Measurements from ENCODE around the gene SLC38A8. TPM values are rescaled to one million over a fixed set of nuclear protein-coding genes. Genes with fewer than 3 reads are reported as not detected.

The SLC38A8 gene
- total and polyA plus RNA-seq, 12 donors, result 0.45 to 30.8 (median 3.2) TPM; not detected in 8

DNA sequence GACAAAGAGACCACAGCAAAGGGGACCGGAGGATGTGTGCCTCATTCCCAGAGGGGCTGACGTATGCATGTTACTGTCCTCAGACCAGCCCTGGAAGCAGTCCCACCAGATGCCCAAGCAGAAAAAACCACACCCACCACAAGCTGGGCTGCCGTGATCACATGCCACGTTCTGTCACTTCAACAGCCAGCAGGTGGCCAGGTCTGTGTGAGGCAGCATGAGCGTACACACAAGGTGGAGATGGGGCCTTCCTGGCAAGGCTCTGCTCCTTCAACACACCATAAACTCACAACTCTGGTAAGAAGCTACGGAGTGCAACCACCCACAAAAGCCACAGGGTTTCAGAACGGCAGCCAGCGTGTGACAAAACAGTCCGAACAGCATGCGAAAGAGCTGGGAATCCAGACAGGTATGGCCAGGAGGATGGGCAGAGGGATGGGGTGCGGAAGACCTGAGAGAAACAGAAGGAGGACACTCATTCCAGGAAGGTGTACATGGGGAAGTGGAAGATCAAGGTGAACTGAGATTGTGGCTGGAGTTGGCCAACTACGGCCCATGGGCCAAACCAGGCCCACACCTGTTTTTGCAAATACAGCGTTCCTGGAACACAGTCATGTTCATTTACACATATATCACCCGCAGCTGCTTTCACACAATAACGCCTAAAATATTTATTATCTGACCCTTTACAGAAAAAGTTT, 46.2 kb upstream of the SLC38A8 start:
- Histone ChIP-seq H3K27ac (peak overlapping the region in 6 of 10 donors; percentile 10 to 77 (median 44)), H3K36me3 (peaks cover 0 to 100% (median 76%) of the 10 kb centered on the region in 9 donors), H3K4me1 (peaks cover 0 to 44% (median 22%) of the 10 kb centered on the region in 9 donors), H3K27me3 (no peaks in the 10 kb centered on the region), H3K4me3 (no peak overlapping the region), H3K9me3 (no peaks in the 10 kb centered on the region)
- intact Hi-C loops (cut with DNase I), result loop anchor here in 5 of 10 donors (1.0 to 10.0 kb wide), 5 partner anchors 25 to 396 kb away; partner anchors contain the start of genes TAF1C (in 2 of the 5) and ADAD2 (in 1 of the 5)
- 70 to 80% methylated on average over 15 of the region's 15 CpGs for WGBS, 2 donors
- ATAC-seq (peak in 7 of 8 donors; percentile 37 to 75 (median 58)), DNase-seq (peak; percentile 37 to 47)
- TF ChIP-seq, protein P1, sequence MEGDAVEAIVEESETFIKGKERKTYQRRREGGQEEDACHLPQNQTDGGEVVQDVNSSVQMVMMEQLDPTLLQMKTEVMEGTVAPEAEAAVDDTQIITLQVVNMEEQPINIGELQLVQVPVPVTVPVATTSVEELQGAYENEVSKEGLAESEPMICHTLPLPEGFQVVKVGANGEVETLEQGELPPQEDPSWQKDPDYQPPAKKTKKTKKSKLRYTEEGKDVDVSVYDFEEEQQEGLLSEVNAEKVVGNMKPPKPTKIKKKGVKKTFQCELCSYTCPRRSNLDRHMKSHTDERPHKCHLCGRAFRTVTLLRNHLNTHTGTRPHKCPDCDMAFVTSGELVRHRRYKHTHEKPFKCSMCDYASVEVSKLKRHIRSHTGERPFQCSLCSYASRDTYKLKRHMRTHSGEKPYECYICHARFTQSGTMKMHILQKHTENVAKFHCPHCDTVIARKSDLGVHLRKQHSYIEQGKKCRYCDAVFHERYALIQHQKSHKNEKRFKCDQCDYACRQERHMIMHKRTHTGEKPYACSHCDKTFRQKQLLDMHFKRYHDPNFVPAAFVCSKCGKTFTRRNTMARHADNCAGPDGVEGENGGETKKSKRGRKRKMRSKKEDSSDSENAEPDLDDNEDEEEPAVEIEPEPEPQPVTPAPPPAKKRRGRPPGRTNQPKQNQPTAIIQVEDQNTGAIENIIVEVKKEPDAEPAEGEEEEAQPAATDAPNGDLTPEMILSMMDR (IDR thresholded peaks at IDR 0.05), result peak in 6 of 9 donors; percentile 14 to 38 (median 26)

DNA sequence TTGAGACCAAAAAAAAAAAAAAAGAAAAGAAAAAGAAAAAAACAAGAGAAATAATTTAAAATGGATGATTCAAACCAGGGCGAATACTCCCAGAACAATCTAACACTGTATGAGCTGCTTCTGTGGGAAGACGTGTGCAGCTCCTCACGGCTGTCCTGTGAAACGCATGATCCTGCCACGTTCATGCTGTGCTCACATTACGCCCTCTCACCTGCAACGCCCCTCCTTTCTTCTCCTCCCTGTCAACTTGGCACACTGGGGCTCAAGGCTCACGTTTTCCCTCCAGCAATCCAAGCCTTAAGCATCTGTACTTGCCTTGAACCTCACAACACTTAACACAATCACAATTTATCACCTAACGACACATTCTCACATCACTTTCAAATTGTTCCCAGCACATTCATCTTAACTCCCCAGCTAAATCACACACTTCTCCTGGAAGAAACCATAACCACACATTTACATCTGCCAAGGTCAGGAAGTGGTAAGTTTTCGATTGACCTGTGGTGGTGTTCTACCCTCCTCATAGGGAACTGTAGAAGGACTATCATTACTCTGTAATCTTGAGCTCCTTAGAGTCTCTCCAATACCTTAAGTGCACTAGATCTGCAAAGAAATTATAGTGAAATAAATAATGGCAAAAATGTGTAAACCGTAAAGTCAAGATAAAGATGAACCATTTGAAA, 45.0 kb upstream of the SLC38A8 start:
- Histone ChIP-seq H3K4me3 (no peak overlapping the region), H3K27ac (peak overlapping the region in 7 of 10 donors; percentile 18 to 77 (median 69)), H3K27me3 (no peaks in the 10 kb centered on the region), H3K36me3 (peaks cover 0 to 100% (median 68%) of the 10 kb centered on the region in 9 donors), H3K9me3 (no peaks in the 10 kb centered on the region), H3K4me1 (peaks cover 0 to 44% (median 22%) of the 10 kb centered on the region in 9 donors)
- intact Hi-C loops (cut with DNase I), result loop anchor here in 5 of 10 donors (1.0 to 10.0 kb wide), 5 partner anchors 27 to 397 kb away; partner anchors contain the start of genes TAF1C (in 2 of the 5) and ADAD2 (in 1 of the 5)
- 81 to 85% methylated on average over 11 of the region's 11 CpGs for WGBS, 2 donors
- DNase-seq, result no peak
- TF ChIP-seq, protein P1 (IDR thresholded peaks at IDR 0.05), result no peak
- ATAC-seq, result no peak

DNA sequence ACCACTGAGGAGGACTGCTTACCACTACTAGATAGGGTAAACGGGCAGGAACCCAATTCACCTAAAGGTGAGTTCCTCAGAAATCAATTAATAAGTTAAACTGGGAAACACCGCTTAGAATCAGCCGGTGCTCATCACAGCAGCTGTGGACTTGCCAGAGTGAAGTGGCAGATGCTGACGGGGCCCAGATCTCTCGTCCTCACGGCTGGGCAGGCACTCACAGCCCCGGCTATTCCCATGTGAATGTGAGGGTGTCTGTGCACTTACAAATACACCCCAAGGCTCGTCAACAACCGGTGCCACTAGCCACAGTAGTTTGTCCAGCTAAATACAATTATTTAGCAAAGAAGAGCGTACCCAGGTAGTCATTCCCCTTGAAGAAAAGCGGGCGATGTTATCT, 44.4 kb upstream of the SLC38A8 start:
- ATAC-seq (no peak), DNase-seq (no peak)
- Histone ChIP-seq H3K27ac (peak overlapping the region in 9 of 10 donors; percentile 13 to 77 (median 66)), H3K4me3 (no peak overlapping the region), H3K27me3 (no peaks in the 10 kb centered on the region), H3K9me3 (no peaks in the 10 kb centered on the region), H3K4me1 (peaks cover 0 to 43% (median 19%) of the 10 kb centered on the region in 9 donors), H3K36me3 (peaks cover 0 to 100% (median 64%) of the 10 kb centered on the region in 9 donors)
- TF ChIP-seq, protein P1 (IDR thresholded peaks at IDR 0.05), result no peak
- intact Hi-C loops (cut with DNase I), result loop anchor here in 5 of 10 donors (5.0 to 10.0 kb wide), 4 partner anchors 88 to 398 kb away; partner anchors contain the start of genes TAF1C (in 2 of the 5) and ADAD2 (in 1 of the 5)
- WGBS, 2 donors, result 59 to 71% methylated on average over 12 of the region's 12 CpGs

DNA sequence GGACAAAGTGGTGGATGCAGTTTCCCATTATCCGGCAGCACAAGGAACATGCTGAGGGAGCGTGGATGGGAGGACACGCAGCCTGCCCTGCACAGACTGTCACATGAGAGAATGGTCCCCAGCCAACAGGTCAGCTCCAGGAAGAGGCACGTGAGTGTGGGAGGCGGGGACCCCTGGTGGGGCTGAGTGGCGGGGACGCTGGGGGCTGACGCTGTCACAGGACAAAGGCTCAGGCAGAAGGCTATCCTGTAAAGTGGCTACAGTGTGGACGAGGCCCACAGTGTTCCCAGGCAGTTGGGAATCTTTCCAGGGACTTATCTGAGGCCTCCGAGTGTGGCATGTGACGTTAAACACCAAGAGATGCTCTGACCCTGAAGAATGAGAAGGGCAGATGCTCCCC, 43.7 kb upstream of the SLC38A8 start:
- Histone ChIP-seq H3K4me1 (peaks cover 0 to 42% (median 15%) of the 10 kb centered on the region in 9 donors), H3K9me3 (no peaks in the 10 kb centered on the region), H3K4me3 (no peak overlapping the region), H3K27me3 (no peaks in the 10 kb centered on the region), H3K27ac (peak overlapping the region; percentile 13 to 77 (median 66)), H3K36me3 (peaks cover 0 to 100% (median 64%) of the 10 kb centered on the region in 9 donors)
- DNase-seq (peak; percentile 64 to 69), ATAC-seq (peak; percentile 47 to 93 (median 83))
- 37 to 57% methylated on average over 11 of the region's 11 CpGs for WGBS, 2 donors
- intact Hi-C loops (cut with DNase I), result loop anchor here in 5 of 10 donors (5.0 to 10.0 kb wide), 4 partner anchors 88 to 398 kb away; partner anchors contain the start of genes TAF1C (in 2 of the 5) and ADAD2 (in 1 of the 5)
- TF ChIP-seq, protein P1 (IDR thresholded peaks at IDR 0.05), result no peak
